Femur (tissue), 1 donor: ENCODE measurements around the gene SEMA3G.

ENCODE experiments used
- DNase-seq: peaks from one replicate; pipeline ENCODE4 v3.0.0-alpha.2; 2017

The SEMA3G gene

GRCh38 chr3:52453496-52454249 is 8.8 kb upstream of the SEMA3G start, which contains the start of gene TNNC1:
Gene TNNC1, minus strand, starts transcription at chr3:52454041. Its CDS starts 26 bp downstream, at chr3:52454015.
- peak; percentile 58 for DNase-seq

GRCh38 chr3:52452570-52453221 is 7.8 kb upstream of the SEMA3G start:
- DNase-seq, result no peak

GRCh38 chr3:52452126-52452525 is 7.2 kb upstream of the SEMA3G start:
- DNase-seq, result no peak

GRCh38 chr3:52451237-52452083 is 6.6 kb upstream of the SEMA3G start:
- no peak for DNase-seq

GRCh38 chr3:52450489-52451236 is 5.8 kb upstream of the SEMA3G start:
- no peak for DNase-seq

GRCh38 chr3:52447512-52448355 is 2.8 kb upstream of the SEMA3G start:
- DNase-seq, result no peak

GRCh38 chr3:52446631-52447511 is 2.0 kb upstream of the SEMA3G start:
- peak; percentile 74 for DNase-seq

- DNase-seq, result no peak
These were observed 1.1 kb upstream of the SEMA3G start for GRCh38 chr3:52446042-52446441.

GRCh38 chr3:52443791-52444687 is 864 bp downstream of the SEMA3G start:
- no peak for DNase-seq

GRCh38 chr3:52443268-52443610 is 1.7 kb downstream of the SEMA3G start:
- no peak for DNase-seq

GRCh38 chr3:52442409-52443267 is 2.3 kb downstream of the SEMA3G start:
- no peak for DNase-seq

GRCh38 chr3:52441772-52442332 is 3.1 kb downstream of the SEMA3G start:
- no peak for DNase-seq

GRCh38 chr3:52441091-52441771 is 3.7 kb downstream of the SEMA3G start:
- no peak for DNase-seq

- no peak for DNase-seq
These were observed 4.2 kb downstream of the SEMA3G start for GRCh38 chr3:52440671-52441070.

GRCh38 chr3:52440249-52440551 is 4.7 kb downstream of the SEMA3G start:
- DNase-seq, result no peak

- DNase-seq, result no peak
These were observed 5.3 kb downstream of the SEMA3G start for GRCh38 chr3:52439426-52440248.
